Peyer's patch (tissue), 4 donors: Measurements from ENCODE around the gene KRTAP5-4. TPM values are rescaled to one million over a fixed set of nuclear protein-coding genes. Genes with fewer than 3 reads are reported as not detected.
"Not testable (repeated sequence)": the region's sequence is repeated elsewhere in the genome, so short reads cannot be mapped to it uniquely, and the experiment has no call there.

ENCODE experiments used
- DNase-seq, 3 donors: peaks; one replicate each; pipeline ENCODE4 v3.0.0-alpha.2; 2017 to 2019
- H3K27ac ChIP-seq, 4 donors: fragments of 200-600 bp; sonication (generic); one replicate each; pipeline ENCODE4 v1.5.1; 2016 to 2019
- H3K27me3 ChIP-seq, 2 donors: fragments of 200-600 bp; sonication (generic); one replicate each; pipeline ENCODE4 v1.5.1; 2019
- H3K36me3 ChIP-seq, 3 donors: fragments of 200-600 bp; sonication (generic); one replicate each; pipeline ENCODE4 v1.5.1; 2016 to 2019
- H3K4me1 ChIP-seq, 4 donors: fragments of 200-600 bp; sonication (generic); one replicate each; pipeline ENCODE4 v1.5.1; 2016 to 2019
- H3K4me3 ChIP-seq, 4 donors: fragments of 200-600 bp; sonication (generic); 1 replicate in 3 of 4; 2 replicates in 1 of 4; pipeline ENCODE4 v1.5.1; 2016 to 2019; ENCODE audit warnings: mild to moderate bottlenecking in 1 of 4
- H3K9me3 ChIP-seq, 4 donors: fragments of 200-600 bp; sonication (generic); one replicate each; pipeline ENCODE4 v1.5.1; 2016 to 2019; ENCODE audit warnings: mild to moderate bottlenecking in 1 of 4
- POLR2A ChIP-seq, 2 donors: fragments of 450-650 bp; IDR thresholded peaks; one replicate each; pipeline ENCODE4 v1.5.1; 2017; ENCODE audit warnings: antibody characterized with exemption in 2 of 2, mild to moderate bottlenecking in 2 of 2, moderate library complexity in 2 of 2
- total RNA-seq, 4 donors: library from RNA; depleted of rRNA; stranded (reverse); fragments of >200 nt; gene quantifications; one replicate each; pipeline ENCODE4 v1.1.0, GENCODE V29; 2016
- TF ChIP-seq, protein P1 (sequence below), 6 experiments: fragments of 450-650 bp in 4 of 6; fragments of 200-600 bp in 2 of 6; sonication (generic) in 1 of 6; IDR thresholded peaks; one replicate each; pipeline ENCODE4 v1.5.1; 2017 to 2019; ENCODE audit warnings: antibody characterized with exemption in 6 of 6, mild to moderate bottlenecking in 3 of 6, moderate library complexity in 1 of 6

Gene KRTAP5-4
- total RNA-seq, 4 donors from 2014 or later, result not detected

DNA sequence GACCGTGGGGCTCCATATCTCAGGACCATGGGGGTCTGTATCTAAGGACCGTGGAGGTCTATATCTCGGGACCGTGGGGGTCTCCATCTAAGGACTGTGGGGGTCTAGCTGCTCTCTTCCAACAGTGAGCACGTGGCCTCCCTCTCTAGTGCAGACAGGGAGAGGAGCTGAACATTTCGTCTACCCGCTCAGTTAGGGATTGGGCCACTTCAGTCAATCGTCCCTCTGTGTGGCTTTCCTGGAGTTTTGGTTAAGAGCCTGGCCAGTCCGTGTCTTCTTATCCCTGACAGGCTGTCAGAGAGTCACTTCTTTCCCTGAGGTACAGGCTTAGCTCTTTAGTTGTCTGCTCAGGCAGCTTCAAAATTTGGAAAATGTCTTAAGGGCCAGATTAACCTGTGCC lies 40.0 kb downstream of the KRTAP5-4 start:
- no peak overlapping the region for H3K27ac ChIP-seq
- H3K9me3 ChIP-seq, result peaks cover 0 to 5% (median 0%) of the 10 kb centered on the region in 4 donors
- no peak overlapping the region for H3K4me3 ChIP-seq
- DNase-seq, result no peak
- TF ChIP-seq, protein P1, sequence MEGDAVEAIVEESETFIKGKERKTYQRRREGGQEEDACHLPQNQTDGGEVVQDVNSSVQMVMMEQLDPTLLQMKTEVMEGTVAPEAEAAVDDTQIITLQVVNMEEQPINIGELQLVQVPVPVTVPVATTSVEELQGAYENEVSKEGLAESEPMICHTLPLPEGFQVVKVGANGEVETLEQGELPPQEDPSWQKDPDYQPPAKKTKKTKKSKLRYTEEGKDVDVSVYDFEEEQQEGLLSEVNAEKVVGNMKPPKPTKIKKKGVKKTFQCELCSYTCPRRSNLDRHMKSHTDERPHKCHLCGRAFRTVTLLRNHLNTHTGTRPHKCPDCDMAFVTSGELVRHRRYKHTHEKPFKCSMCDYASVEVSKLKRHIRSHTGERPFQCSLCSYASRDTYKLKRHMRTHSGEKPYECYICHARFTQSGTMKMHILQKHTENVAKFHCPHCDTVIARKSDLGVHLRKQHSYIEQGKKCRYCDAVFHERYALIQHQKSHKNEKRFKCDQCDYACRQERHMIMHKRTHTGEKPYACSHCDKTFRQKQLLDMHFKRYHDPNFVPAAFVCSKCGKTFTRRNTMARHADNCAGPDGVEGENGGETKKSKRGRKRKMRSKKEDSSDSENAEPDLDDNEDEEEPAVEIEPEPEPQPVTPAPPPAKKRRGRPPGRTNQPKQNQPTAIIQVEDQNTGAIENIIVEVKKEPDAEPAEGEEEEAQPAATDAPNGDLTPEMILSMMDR (IDR thresholded peaks at IDR 0.05), result no peak
- no peak for TF ChIP-seq POLR2A (IDR thresholded peaks at IDR 0.05)
- H3K27me3 ChIP-seq, result no peaks in the 10 kb centered on the region
- no peaks in the 10 kb centered on the region for H3K36me3 ChIP-seq
- H3K4me1 ChIP-seq, result no peaks in the 10 kb centered on the region

GRCh38 chr11:1576825-1577224 lies 45.1 kb downstream of the KRTAP5-4 start:
- Histone ChIP-seq H3K4me1 (peaks cover 0 to 23% (median 10%) of the 10 kb centered on the region in 4 donors), H3K9me3 (peaks cover 0 to 5% (median 0%) of the 10 kb centered on the region in 4 donors), H3K27me3 (no peaks in the 10 kb centered on the region), H3K4me3 (no peak overlapping the region), H3K36me3 (no peaks in the 10 kb centered on the region), H3K27ac (no peak overlapping the region)
- TF ChIP-seq, protein P1 (IDR thresholded peaks at IDR 0.05), result no peak
- no peak for TF ChIP-seq POLR2A (IDR thresholded peaks at IDR 0.05)
- no peak for DNase-seq

DNA sequence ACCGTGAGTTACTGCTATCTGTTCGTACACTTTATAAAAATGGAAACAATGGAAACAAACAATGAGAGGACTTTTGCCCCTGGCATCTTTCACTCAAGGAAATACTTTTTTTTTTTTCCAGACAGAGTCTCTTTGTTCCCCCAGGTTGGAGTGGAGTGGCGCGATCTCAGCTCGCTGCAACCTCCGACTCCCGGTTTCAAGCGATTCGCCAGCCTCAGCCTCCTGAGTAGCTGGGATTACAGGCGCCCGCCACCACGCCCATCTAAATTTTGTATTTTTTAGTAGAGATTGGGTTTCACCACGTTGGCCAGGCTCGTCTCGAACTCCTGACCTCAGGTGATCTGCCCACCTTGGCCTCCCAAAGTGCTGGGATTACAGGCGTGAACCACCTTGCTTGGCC lies 46.2 kb downstream of the KRTAP5-4 start:
- peaks cover 0 to 33% (median 17%) of the 10 kb centered on the region in 4 donors for H3K4me1 ChIP-seq
- not testable (repeated sequence) for H3K9me3 ChIP-seq, H3K4me3 ChIP-seq, H3K36me3 ChIP-seq, H3K27ac ChIP-seq, H3K27me3 ChIP-seq
- DNase-seq, result peak in 1 of 3 donors; percentile 43

- no peaks in the 10 kb centered on the region for H3K27me3 ChIP-seq
- H3K4me1 ChIP-seq, result peaks cover 3 to 36% (median 25%) of the 10 kb centered on the region in 4 donors
- H3K9me3 ChIP-seq, result peaks cover 0 to 5% (median 0%) of the 10 kb centered on the region in 4 donors
- peak overlapping the region in 1 of 4 donors; percentile 97 for H3K27ac ChIP-seq
- TF ChIP-seq, protein P1 (IDR thresholded peaks at IDR 0.05), result no peak
- no peak for TF ChIP-seq POLR2A (IDR thresholded peaks at IDR 0.05)
- peak overlapping the region in 2 of 4 donors; percentile 71 to 88 for H3K4me3 ChIP-seq
- H3K36me3 ChIP-seq, result no peaks in the 10 kb centered on the region
- DNase-seq, result no peak
These were observed 47.0 kb downstream of the KRTAP5-4 start for GRCh38 chr11:1574933-1575242.

DNA sequence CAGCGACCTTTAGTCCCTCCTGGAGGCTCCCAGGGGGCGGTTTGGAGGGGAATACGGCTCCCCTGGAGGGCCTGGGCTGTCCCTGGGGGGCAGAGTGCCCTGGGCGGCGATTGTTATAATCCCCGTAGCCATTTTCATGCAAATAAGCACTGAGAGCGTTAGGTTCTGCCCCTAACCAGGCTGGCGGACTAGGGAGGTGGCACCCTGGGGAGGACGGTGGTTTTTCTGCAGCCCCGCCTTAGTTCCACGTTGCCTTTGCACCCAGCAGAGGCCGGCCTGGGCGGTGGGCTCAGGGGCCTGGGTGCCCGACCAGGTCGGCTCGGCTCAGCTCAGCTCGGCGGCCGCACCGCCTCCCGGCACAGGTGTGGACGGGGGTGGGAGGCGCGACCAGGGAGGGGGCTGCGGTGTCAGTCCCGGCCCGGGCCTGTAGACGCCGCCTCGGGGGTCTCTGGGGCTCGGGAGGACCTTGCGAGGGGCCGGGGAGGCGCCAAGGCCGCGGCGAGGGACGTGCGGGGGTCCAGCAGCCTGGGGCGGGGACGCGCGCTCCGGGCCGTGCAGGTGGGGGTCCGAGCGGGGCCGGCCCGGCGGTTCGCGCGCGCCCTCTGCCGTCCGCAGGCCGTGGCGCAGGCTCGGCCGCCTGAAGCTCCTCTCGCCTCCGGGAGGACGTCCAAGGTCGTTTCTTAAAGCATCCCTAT lies 47.6 kb downstream of the KRTAP5-4 start:
- Histone ChIP-seq H3K4me1 (peaks cover 3 to 41% (median 25%) of the 10 kb centered on the region in 4 donors), H3K27ac (peak overlapping the region; percentile 84 to 97 (median 95)), H3K27me3 (no peaks in the 10 kb centered on the region), H3K9me3 (peaks cover 0 to 5% (median 0%) of the 10 kb centered on the region in 4 donors), H3K36me3 (no peaks in the 10 kb centered on the region), H3K4me3 (peak overlapping the region; percentile 71 to 90 (median 86))
- TF ChIP-seq POLR2A (IDR thresholded peaks at IDR 0.05), result peak in 1 of 2 donors; percentile 16
- TF ChIP-seq, protein P1 (IDR thresholded peaks at IDR 0.05), result peak; percentile 70 to 98 (median 95)
- peak; percentile 60 to 89 (median 80) for DNase-seq

DNA sequence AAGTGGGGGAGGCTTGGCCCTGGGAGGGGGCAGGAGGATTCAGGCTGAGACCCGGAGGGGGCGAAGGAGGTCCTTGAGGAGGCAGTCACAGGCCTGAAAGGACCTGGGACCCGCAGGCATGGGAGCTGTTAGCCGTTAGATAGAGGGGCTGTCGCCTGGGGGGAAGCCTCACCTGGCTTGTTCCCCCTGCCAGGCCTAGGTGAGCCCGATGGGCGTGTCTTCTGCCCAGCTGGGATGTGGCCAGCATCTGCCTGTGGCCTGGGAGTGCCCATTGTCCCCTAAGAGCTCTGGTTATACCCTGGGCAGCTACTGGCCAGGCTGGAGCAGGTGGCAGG lies 48.1 kb downstream of the KRTAP5-4 start:
- no peaks in the 10 kb centered on the region for H3K36me3 ChIP-seq
- peak in 2 of 3 donors; percentile 46 to 86 for DNase-seq
- H3K9me3 ChIP-seq, result peaks cover 0 to 5% (median 0%) of the 10 kb centered on the region in 4 donors
- H3K4me1 ChIP-seq, result peaks cover 3 to 46% (median 25%) of the 10 kb centered on the region in 4 donors
- no peaks in the 10 kb centered on the region for H3K27me3 ChIP-seq
- peak overlapping the region; percentile 84 to 97 (median 95) for H3K27ac ChIP-seq
- peak; percentile 82 to 87 for TF ChIP-seq POLR2A (IDR thresholded peaks at IDR 0.05)
- TF ChIP-seq, protein P1 (IDR thresholded peaks at IDR 0.05), result no peak
- H3K4me3 ChIP-seq, result peak overlapping the region; percentile 71 to 90 (median 86)
